ENCODE results near the gene FHAD1. TPM values are rescaled to one million over a fixed set of nuclear protein-coding genes. Genes with fewer than 3 reads are reported as not detected.
A peak's percentile ranks its signal among the peaks of the same experiment; 100 is the strongest.

FHAD1 gene
- total RNA-seq, 6 experiments from 2014 or later, result 0.06 to 0.53 (median 0.12) TPM; not detected in 3

- Histone ChIP-seq H3K4me1 (peaks cover 0 to 3% (median 0%) of the 10 kb centered on the region in 4 donors), H3K9me3 (no peaks in the 10 kb centered on the region), H3K4me3 (no peak overlapping the region), H3K36me3 (no peaks in the 10 kb centered on the region), H3K27ac (no peak overlapping the region), H3K27me3 (peaks cover 0 to 10% of the 10 kb centered on the region in 2 donors)
- intact Hi-C loops (cut with DNase I), result no loop called here
- ATAC-seq (no peak), DNase-seq (no peak)
- TF ChIP-seq, protein P1, sequence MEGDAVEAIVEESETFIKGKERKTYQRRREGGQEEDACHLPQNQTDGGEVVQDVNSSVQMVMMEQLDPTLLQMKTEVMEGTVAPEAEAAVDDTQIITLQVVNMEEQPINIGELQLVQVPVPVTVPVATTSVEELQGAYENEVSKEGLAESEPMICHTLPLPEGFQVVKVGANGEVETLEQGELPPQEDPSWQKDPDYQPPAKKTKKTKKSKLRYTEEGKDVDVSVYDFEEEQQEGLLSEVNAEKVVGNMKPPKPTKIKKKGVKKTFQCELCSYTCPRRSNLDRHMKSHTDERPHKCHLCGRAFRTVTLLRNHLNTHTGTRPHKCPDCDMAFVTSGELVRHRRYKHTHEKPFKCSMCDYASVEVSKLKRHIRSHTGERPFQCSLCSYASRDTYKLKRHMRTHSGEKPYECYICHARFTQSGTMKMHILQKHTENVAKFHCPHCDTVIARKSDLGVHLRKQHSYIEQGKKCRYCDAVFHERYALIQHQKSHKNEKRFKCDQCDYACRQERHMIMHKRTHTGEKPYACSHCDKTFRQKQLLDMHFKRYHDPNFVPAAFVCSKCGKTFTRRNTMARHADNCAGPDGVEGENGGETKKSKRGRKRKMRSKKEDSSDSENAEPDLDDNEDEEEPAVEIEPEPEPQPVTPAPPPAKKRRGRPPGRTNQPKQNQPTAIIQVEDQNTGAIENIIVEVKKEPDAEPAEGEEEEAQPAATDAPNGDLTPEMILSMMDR (IDR thresholded peaks at IDR 0.05), result no peak
- no peak for TF ChIP-seq POLR2A (IDR thresholded peaks at IDR 0.05)
- 66% methylated on average over 8 of the region's 12 CpGs for WGBS (ENCODE audit: insufficient coverage, low coverage, low lambda C conversion rate, missing lambda C conversion rate)
These were observed 27.0 kb upstream of the FHAD1 start for GRCh38 chr1:15220024-15220392.

DNA sequence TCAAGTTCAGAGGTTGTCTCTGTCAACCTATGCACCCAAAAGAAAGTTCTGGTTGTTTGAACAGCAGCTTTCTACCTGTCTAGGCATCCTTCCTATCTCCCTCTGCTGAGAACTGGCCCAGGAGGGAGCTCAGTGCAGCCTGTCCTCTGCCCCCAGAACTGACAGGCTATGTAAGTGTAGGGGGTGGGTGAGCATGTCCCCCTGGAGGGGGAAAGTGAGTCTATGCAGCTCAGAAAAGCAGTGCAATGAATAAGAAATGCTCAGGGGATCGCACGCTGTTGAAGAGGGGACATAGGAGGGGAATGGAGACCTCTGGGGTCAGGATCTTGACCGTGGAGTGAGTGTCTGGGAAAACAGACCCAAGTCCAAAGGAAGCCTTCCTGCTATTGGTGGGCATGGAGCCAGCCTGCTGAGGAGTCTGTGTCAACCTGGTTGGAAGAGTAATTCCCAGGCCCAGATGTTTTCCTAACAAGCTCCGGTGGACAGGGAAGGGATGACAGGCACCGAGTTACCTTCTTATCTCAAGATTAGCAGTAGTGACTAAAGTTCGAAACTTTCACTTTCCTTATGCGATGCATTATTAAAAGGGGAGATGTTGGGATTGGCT is 26.1 kb upstream of the FHAD1 start:
- 33% methylated on average over 4 of the region's 7 CpGs for WGBS (ENCODE audit: insufficient coverage, low coverage, low lambda C conversion rate, missing lambda C conversion rate)
- no peak for ATAC-seq

DNA sequence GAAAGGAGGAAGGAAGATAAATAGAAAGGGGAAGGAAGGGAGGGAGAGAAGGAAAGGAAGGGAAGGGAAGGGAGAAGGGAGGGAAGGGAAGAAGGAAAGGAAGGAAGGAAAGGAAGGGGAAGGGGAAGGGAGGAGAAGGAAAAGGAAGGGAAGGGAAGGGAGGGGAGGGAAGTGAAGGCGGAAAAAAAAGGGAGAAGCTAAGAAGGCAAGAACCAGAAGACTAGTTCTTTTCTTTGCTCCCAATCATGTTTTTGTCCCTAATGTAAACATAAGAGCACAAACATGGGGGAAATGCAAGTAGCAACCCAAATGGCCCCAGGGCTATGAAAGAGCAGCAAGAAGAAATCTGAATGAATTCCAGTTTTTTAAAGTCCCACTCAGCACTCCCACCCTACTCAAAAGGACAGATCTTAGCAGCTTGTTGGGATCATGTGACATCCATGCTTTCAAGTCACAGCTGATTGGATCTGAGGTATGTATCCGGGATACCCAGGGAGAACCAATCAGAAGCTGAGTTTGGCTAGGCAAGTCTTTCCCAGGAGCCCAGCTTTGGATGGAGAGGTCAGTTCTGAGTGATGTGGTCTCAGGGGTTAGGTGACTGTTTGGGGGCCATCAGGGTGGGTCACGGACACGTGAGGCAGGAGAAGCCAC is 24.2 kb upstream of the FHAD1 start:
- Histone ChIP-seq H3K4me1 (peaks cover 0 to 3% (median 0%) of the 10 kb centered on the region in 4 donors), H3K9me3 (no peaks in the 10 kb centered on the region), H3K4me3 (no peak overlapping the region), H3K27me3 (peaks cover 0 to 10% of the 10 kb centered on the region in 2 donors), H3K36me3 (no peaks in the 10 kb centered on the region), H3K27ac (no peak overlapping the region)
- no peak for ATAC-seq
- DNase-seq, result no peak
- TF ChIP-seq POLR2A (IDR thresholded peaks at IDR 0.05), result no peak
- TF ChIP-seq, protein P1 (IDR thresholded peaks at IDR 0.05), result no peak
- intact Hi-C loops (cut with DNase I), result no loop called here
- WGBS (ENCODE audit: insufficient coverage, low coverage, low lambda C conversion rate, missing lambda C conversion rate), result 79% methylated on average over 3 of the region's 4 CpGs

More for the DNA sequence above, 26.1 kb upstream of the FHAD1 start:
- Histone ChIP-seq H3K4me1 (peaks cover 0 to 3% (median 0%) of the 10 kb centered on the region in 4 donors), H3K27ac (no peak overlapping the region), H3K36me3 (no peaks in the 10 kb centered on the region), H3K9me3 (no peaks in the 10 kb centered on the region), H3K4me3 (no peak overlapping the region), H3K27me3 (peaks cover 0 to 10% of the 10 kb centered on the region in 2 donors)
- TF ChIP-seq, protein P1 (IDR thresholded peaks at IDR 0.05), result no peak
- TF ChIP-seq POLR2A (IDR thresholded peaks at IDR 0.05), result no peak
- intact Hi-C loops (cut with DNase I), result no loop called here
- DNase-seq, result no peak

- DNase-seq (no peak), ATAC-seq (peak; percentile 43 to 70 (median 54))
- no peak for TF ChIP-seq POLR2A (IDR thresholded peaks at IDR 0.05)
- TF ChIP-seq, protein P1 (IDR thresholded peaks at IDR 0.05), result no peak
- Histone ChIP-seq H3K27me3 (no peaks in the 10 kb centered on the region), H3K4me3 (no peak overlapping the region), H3K36me3 (no peaks in the 10 kb centered on the region), H3K9me3 (no peaks in the 10 kb centered on the region), H3K27ac (no peak overlapping the region), H3K4me1 (no peaks in the 10 kb centered on the region)
- WGBS (ENCODE audit: insufficient coverage, low coverage, low lambda C conversion rate, missing lambda C conversion rate), result 54% methylated on average over 7 of the region's 8 CpGs
- intact Hi-C loops (cut with DNase I), result no loop called here
These were observed 22.7 kb upstream of the FHAD1 start for GRCh38 chr1:15224259-15224869.

Measured in right lobe of liver (tissue), 6 donors.